SH-SY5Y (cell line): ENCODE data around the gene THSD4.

Experiments used
- GATA2 ChIP-seq: IDR thresholded peaks from 2 replicates; pipeline ENCODE4 v1.6.1; 2011; ENCODE audit warnings: mild to moderate bottlenecking, low read depth, low read length
- GATA3 ChIP-seq: IDR thresholded peaks from 2 replicates; pipeline ENCODE4 v1.6.1; 2011; ENCODE audit warnings: low read depth, mild to moderate bottlenecking, low read length, moderate library complexity

DNA sequence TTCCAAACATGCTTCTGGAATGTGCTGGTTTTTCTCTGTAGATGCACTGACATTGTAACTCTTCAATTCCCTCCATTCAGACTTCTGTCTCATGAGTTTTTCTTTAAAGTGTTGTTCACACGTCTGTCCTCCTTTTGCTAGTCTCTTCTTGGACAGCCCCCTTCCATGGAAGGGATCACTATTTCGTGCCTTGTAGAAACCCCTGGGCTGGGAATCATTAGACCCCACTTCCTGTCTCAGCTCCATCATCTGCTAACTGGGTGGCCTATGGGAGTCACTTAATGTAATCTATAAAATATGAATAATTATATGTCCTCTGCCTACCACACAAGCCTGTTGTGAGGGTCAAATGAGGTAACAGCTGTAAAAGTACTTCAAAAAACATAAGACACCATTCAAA lies 110.6 kb downstream of the THSD4 start:
- no peak for TF ChIP-seq GATA3
- TF ChIP-seq GATA2, result no peak
